Thyroid gland (tissue), 4 donors: ENCODE results near the gene PPP1R8.

ENCODE experiments used
- POLR2A ChIP-seq, 2 donors: fragments of 450-650 bp; IDR thresholded peaks; one replicate each; pipeline ENCODE4 v1.6.1; 2017; ENCODE audit warnings: antibody characterized with exemption in 2 of 2, mild to moderate bottlenecking in 2 of 2, moderate library complexity in 1 of 2
- TF ChIP-seq, protein P1 (sequence below), 6 experiments: fragments of 200-600 bp in 3 of 6; fragments of 450-650 bp in 3 of 6; sonication (generic) in 3 of 6; IDR thresholded peaks; one replicate each; pipeline ENCODE4 v1.5.1; 2016 to 2019; ENCODE audit warnings: antibody characterized with exemption in 6 of 6, mild to moderate bottlenecking in 2 of 6, inconsistent platforms in 1 of 6, moderate library complexity in 1 of 6

DNA sequence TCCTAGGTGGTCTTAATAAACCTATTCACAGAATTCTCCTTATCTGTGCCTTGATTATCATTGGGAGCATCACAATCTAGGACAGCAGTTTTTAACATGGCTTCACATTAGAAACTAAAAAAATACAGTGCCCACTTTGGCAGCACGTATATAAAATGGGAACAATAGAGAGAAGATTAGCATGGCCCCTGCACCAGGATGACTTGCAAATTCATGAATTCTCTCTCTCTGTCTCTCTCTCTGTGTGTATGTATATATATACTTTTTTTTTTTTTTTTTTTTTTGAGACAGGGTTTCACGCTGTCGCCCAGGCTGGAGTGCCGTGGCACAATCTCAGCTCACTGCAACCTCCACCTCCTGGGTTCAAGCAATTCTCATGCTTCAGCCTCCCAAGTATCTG lies 6.2 kb upstream of the PPP1R8 start:
- TF ChIP-seq, protein P1, sequence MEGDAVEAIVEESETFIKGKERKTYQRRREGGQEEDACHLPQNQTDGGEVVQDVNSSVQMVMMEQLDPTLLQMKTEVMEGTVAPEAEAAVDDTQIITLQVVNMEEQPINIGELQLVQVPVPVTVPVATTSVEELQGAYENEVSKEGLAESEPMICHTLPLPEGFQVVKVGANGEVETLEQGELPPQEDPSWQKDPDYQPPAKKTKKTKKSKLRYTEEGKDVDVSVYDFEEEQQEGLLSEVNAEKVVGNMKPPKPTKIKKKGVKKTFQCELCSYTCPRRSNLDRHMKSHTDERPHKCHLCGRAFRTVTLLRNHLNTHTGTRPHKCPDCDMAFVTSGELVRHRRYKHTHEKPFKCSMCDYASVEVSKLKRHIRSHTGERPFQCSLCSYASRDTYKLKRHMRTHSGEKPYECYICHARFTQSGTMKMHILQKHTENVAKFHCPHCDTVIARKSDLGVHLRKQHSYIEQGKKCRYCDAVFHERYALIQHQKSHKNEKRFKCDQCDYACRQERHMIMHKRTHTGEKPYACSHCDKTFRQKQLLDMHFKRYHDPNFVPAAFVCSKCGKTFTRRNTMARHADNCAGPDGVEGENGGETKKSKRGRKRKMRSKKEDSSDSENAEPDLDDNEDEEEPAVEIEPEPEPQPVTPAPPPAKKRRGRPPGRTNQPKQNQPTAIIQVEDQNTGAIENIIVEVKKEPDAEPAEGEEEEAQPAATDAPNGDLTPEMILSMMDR (IDR thresholded peaks at IDR 0.05) = no peak
- no peak for TF ChIP-seq POLR2A (IDR thresholded peaks at IDR 0.05)
